GM18861 (cell line): ENCODE results near the gene XCL2.

Source experiments
- ATAC-seq: cut with Tn5 transposase; IDR thresholded peaks from one replicate; pipeline ENCODE4 v1.9.1; 2021; ENCODE audit not compliant: unreplicated experiment

Gene XCL2

DNA sequence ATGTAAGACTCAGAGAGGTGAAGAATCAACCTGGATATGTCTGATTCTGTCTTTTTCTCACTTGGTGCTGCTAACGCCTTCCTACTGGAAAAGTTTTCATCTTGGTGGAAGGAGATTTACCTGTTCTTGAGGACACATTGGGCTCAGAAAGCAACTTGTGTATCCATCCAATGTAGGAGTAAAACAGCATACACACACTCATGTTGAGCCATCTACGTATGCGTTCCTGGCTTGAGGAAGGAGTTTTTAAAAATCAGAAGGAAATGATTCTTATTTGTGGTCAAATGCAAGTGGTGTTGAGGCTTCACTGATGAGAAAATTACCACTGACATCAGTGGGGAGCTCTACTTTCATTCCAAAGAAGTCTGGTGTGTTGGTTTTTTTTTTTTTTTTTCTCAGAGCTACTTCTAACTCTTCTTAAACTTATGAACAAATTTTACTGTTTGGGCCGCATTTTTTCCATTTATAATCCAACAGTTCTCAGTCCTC, 25.6 kb downstream of the XCL2 start:
- no peak for ATAC-seq

DNA sequence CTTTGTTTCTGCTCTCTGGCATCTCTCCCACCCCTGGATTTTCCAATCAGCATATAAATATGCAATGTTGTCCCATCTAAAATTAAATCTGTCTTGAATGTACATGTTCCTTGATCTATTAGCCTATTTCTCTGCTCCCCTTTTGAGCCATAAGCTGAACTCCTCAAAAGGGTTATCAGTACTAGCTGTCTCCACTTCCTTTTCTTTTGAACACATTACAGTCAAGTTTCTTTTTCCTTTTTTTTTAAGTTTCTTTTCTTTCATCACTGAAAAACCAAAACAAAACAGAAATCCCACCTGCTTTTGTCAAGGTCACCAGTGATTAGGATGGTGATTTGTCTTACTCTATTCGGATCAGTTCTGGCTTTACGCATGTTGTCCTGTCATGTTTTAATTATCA, 29.3 kb downstream of the XCL2 start:
- no peak for ATAC-seq

DNA sequence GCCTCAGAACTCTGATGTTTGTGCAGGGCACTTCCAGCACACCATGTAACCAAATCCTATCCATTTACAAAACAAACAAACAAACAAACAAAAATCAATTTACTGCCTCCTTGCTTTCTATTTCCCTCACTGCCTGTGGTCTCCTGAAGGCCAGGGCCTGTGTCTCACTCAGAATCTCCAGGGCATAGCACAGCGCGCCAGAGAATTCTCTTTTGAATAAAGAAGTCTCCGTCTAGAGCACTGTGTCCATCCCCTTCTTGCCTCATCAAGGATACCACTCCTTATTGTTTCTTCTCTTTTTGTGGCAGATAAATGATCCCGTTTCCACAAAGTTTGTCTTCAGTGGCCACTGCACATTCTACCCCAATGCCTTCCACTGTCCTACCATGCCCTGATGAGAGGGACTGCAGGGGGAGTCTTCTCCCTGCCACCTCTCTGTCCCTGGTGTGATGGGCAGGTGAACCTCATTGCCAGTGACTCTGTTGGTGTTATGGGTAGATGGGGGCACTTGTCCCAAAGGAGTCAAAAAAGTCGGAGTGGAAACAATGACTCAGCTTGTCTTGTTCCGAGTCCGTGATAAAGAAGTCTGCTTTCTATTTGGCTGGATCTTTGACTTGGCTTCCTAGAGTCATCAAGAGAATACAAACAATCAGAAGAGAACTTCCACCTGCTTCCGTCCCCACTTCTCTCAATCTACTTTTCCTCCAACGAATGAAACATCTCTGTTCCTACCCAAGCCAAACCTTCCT, 30.0 kb downstream of the XCL2 start:
- ATAC-seq = no peak

DNA sequence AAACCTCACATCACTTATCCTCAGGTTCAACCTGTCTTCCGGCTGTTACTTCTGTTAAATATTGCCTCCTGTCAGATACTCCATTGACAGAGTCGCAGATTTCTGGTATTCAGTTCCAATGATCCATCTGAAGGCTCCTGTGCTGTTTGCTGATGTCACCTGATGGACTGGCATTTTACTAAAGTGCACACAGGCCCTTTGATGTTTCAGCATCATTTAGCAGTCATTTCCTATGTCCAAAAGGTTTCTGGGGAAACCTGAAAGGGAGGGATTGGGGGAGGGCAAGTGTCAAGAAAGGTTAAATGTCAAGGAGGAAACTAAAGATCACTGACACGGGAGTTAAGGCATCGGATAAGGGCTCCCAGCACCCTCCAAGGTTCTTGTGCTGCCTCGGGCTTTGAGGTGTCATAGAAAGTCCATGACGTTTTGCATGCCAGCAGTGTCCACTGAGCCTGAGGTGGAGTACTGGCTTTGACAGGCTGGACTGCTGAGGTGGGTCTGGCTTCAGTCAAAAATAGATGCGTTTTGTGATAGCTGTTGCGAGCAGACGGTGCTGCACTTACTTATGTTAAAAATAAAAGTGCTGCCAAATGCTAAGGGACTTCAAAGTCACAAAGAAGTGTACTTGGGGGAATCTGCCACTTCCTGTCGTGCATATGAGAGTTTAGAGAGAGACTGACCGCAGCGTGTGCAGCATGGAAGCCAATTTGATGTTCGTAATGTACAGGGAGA, 30.8 kb downstream of the XCL2 start:
- no peak for ATAC-seq

DNA sequence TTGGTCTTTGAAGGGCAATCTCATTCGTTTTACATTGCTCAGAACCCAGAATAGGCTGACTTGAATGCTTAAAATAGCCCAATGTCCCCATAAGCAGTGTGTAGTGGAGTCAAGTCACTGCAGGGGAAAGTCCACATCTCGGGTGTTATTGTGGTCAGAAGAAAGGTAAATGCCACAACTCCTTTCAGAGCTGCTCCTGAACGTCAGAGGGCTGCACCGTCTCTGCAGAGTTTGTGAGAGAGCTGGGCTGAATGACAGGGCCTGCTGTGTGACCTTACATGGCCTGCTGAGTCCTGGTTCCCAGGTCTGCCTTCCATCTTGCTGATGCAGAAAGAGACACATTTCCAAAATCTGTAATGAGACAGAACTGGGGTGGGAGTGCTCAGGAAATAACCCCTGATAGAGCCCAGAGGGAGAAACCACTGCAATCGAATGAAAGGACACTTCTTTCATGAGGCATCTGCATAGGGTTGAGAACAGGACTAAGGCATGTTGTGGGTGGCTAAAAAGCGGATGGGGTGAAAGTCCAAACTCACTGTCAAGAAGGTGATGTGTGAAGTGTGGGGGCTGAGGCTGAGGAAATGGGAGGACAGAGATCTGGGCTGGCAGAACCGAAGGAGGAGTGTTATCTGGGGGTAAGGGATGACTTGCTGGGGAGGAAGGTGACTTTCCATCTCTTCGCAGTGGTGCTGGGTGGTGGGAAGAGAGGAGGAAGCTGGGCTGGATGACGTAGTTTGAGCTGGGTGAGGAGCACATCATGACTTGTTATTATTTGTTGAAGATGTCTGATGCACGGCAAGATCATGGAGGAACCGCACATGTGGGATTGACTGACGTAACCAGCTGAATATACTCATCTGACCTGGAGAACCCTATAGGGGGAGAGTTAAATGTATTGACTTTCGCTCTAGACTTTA, 33.7 kb downstream of the XCL2 start:
- ATAC-seq = peak; percentile 55

DNA sequence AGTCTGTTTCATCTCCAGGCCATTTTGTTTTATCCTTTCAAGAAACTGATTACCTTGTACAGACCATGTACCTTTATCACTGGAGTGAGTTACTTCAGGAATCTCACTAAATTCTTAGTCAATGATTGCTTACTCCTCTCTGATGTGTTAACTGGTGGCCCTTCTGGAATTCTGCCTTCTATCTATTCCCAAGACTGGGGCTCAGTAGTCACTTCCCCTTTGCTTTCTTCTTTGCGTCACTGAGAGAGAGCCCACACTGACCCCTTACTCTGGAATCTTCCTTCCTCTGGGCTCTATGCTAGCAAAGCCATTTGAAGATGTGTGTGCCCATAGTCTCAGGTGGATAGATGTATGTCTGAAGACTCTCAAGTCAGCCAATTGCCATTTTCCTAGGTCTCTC, 34.6 kb downstream of the XCL2 start:
- no peak for ATAC-seq

DNA sequence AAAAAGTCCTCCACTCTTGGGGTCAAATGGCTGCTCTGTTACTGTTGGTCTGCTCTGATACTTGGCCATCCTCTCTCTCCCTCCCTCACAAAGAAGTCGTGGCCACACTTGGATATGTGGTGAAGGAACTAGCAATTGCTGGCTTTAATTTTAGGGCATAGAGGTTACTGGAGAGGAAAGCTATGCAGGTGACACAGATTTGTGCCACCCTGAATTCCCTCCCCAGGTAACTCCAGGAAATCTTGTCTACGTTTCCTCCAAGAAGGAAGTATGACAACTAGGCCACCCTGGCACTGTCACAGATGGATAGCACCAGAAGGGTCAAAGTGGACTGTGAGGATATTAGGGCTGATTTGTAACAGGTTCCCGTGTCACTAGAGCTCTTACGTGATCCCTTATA, 36.0 kb downstream of the XCL2 start:
- ATAC-seq = no peak

DNA sequence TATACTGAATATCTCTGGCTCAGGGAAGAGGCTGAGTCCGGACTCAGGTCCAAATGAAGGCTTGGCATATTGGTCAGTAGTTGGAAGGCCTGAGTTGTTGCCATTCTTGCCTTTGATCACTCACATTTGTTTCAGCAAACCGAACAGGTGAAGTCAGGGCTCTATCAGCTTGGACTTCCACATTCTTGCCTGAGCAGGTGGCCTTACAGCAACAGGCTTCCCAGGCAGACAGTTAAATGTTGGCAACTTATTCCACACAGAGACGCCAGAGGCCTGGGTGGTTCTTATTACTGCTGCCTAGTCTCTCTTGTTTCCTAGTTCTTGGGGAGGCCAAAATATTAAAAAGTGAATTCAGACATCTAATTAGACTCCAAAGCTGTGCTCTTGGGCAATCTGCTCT, 36.6 kb downstream of the XCL2 start:
- ATAC-seq = no peak

DNA sequence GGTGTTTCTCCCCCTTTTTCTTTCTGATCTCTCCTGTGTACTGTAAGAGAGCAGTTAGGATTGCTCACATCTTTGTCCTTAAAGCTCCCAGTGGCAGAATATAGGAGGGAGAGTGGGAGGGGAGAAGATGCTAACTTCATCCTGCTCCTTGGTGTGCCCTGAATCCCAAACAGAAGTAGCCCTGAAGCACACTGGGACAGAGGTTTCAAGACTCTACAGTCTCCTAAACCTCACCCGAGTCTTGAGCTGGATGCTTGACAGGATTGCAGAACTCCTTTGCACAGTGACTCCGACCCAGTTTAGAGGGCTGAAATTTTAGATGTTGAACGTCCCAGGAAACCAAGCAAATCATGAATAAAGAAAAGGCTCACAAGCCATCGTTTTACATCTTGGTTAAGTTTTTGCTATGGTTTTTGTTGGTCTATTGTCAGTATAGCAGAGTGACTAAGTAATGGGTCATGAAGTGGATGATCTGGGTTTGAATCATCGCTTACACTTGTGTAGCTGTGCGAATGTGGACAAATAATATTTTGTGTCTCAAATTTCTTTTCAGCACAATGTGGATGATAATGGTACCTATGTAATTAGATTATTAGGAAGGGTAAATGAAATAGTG, 37.5 kb downstream of the XCL2 start:
- no peak for ATAC-seq

DNA sequence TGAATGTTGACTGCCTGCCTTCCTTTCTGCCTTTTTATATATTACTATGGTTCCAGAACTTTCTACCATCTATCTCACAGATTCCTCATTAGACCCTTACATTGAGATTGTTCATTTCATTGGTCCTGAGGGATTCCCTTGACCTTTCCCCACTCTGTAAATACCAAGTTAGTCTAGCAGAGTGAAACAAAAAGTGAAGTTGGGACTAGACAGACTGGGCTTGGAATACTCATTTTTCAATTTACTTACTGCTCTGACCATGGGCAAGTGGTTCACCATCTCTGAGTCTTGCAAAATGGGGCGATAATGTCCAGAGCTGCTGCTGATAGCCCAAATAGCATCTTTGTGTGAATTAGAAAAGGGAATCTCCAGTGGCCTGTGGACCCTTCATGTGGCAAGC, 38.8 kb downstream of the XCL2 start:
- no peak for ATAC-seq

DNA sequence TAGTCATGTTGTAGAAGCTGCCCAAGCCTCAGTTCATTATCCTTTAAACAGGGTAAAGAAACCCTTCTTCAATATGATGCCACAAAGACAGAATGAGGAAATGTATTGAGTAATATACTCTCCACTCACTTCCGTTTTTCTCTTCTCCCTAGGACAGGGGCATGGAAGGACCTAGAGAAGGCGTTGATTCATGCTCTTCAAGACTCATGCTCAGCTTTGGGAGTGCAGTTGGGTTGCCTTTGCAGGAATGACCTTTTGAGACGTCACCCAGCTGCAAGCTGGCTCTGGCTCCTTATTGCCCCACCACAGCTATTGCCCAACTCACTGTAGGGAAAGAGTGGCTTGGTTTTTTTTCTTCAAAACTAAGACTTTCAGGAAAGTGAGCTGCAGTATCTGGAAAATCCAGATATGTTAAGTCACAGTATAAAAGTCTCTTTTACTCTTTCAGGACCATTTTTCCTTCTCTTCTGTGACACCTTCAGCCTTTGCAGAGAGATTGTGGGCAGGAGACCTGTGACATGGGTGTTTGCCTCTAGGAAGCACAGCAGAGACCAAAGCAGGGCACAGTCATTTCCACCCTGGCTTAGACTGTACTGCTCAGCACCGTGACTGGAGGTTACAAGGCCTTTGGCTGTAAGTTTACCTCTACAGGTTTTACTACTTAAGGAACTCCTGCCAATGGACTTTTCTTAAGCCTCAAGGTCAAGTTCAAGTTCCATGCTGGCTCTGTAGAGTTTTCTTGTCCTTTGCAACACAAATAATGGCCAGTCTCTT, 39.5 kb downstream of the XCL2 start:
- ATAC-seq = peak; percentile 64

DNA sequence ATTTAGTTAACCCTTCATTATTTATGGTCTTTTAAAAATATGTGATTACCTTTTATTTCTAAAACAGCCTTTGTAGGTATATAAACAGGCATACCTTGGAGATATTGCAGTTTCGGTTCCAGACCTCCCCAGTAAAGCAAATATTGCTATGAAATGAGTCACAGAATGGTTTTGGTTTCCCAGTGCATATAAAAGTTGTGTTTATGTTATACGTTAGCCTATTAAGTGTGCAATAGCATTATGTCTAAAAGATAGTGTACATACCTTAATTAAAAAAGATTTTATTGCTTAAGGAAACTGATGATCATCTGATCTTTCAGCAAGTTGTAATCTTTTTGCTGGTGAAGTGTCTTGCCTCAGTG, 44.1 kb downstream of the XCL2 start:
- no peak for ATAC-seq

DNA sequence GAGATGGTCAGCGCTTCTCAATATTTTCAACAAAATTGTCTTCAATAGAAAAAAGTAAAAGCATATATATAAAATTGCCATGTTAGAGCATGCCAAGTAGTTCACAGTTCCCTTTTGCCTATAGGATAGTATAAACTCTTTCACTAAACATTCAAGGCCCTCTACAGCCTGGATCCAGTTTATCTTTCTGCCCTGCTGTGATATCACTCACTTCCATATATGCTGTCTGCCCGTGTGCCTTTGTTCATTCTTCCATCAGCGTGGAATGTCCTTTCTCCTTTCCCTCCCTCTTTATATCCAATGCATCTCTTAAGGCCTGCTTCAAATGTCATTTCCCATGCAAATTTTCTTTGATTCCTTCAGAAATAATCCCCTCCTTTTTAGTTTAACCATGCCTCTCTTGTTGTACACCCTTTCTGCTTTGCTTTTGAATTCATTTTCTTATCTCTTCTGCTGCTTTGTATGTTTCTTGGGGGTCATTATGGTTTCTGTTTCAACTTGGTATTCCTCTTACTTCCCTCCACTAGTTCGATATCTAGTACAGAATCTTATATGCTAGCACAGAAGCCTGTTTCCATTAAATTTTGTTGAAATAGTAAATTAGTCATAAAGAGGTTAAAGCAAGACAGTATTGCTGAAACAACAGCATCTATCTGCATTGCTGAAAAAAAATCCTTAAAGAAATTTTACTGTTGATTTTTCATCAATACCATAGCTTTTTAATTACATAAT, 44.7 kb downstream of the XCL2 start:
- ATAC-seq = no peak

DNA sequence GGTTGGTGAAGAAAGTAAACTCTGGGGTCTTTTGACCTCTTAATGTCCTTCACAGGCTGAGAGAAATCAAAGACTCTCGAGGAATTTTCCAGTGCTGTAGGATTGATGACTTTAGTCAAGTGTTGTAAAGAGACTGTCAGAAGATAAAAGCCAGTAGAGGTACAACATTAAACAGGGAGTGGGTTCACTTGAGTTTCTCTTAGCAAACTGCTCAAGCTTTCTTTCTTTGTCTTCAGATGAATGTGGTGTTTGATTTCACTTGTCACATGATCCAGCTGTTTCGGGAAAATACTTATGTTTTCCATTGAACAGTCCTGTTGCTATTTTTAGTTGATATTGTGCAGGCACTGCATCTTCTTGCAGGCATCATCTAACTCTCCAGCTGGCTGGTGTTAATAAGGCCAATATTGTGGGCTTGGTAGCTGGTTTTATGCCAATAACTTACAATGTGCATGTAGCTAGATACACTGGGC, 45.6 kb downstream of the XCL2 start:
- ATAC-seq = no peak

DNA sequence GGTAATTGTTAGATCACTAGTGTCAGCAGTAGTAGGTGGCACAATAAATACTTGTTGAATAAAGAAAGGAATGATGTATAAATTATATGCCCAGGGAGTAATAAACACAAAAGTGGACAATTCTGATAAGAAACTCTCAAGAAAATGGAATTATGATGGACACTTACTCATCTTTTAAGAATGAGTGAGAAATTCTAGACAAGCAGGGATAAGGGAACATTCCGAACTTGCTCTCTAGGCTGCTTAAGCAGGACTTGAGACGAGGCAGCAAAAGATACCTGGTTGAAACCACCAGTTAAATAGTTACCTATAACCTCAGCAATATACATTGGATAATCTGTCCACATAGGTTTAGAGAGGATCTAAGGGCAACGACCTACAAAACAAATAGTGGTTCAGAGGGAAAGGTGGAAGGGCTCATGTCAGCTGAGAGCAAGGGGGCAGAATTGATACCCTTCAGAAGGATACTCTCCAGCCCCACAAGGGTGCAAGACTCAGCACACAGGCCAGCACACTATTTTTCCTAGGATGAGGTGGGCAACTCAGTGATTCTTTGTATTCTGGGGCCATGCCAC, 46.3 kb downstream of the XCL2 start:
- no peak for ATAC-seq

DNA sequence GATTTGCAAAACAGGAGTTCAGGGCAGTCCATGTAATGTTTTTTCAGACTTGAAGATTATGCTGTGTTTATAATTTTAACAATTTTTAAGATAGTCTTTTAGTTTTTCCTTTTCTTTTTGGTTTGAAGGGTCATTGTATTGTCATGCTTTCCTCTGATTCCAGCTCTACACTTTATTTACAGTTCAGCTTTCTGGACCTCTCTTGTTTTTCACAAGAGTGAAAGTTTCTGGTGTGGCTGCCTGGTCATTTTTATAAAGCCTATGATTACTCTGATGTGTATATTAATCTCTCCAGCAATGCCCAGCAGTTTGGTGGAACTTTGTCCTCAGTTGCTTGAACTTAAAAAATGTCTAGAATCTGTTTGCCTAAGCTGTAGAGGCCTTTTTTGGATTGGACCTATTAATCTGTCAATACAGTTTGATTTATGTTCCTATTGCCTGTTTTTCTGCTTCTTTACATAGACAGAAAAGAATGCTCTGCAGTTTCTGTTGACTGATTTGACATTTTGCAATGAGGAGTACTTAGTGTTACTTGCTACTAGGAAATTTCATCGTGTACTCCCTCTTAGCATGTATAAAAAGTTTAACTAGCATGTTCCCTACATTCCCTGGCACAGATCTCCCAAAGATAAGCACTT, 52.2 kb downstream of the XCL2 start:
- no peak for ATAC-seq
